Left hindlimb (tissue), 1 donor: ENCODE data around the gene MRGPRD.
"Not testable (repeated sequence)": the region's sequence is repeated elsewhere in the genome, so short reads cannot be mapped to it uniquely, and the experiment has no call there.

Experiments
- DNase-seq: peaks from one replicate; pipeline ENCODE4 v3.0.0-alpha.2; 2018

Gene MRGPRD

GRCh38 chr11:69005631-69006368 lies 25.0 kb upstream of the MRGPRD start:
- DNase-seq: no peak

DNA sequence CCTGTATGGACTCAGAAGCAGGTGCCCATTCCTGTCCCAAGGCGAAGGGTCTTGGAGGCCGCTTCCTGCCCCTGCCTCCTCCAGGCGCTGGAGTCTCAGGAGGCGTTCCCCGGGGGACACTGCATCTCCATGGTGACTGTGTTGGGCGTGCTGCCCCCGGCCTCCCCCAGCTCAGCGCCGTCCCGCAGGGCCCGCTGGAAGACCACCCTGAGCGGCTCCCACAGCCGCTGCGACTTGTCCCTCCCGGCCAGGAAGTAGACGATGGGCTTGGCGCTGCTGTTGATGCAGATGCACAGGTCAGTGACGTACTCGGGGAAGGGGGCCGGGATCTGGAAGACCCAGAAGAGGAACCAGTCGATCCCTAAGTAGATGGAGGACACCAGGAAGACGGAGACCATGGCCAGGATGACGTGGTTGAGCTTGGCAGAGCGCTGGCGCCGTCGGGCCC lies 24.4 kb upstream of the MRGPRD start:
- DNase-seq: no peak

DNA sequence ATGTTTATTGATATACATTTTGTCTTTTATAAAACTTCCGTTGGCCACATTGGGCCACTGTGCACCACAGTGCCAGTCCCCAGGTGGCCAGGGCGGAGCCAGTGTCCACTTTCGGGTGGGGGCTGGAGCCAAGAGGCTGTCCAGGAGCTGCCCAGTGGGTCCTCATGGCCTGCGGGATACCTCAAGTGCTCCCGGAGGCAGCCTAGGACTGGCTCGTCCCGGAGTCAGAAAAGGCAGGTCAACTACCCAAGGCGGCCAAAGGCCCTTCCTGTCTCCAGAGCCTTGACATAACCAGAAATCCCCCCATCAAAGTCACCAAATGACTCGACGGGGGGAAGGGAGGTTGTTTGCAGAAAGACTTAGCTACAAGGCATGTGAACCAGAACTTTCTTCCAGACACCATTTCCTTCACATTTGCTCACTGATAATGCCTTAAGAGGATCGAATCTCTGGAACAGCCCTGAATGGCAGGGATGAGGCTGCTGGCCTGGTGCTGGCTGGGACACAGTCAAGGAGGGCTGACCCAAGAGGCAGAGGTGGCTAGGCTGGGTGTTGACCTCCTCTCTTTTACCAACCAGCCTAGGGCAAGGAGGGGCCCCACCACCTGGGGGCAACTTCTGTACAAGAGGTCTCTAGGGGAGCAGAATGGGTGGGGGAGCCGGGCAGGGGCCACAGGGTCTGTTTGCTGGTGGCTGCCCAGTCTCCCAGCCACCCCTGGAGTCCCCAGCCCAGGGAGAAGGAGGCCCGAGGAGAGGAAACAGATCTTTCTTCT lies 23.8 kb upstream of the MRGPRD start:
- DNase-seq: no peak

- DNase-seq: no peak
These were observed 23.1 kb upstream of the MRGPRD start for GRCh38 chr11:69003866-69004367.

- no peak for DNase-seq
These were observed 22.6 kb upstream of the MRGPRD start for GRCh38 chr11:69003301-69003865.

DNA sequence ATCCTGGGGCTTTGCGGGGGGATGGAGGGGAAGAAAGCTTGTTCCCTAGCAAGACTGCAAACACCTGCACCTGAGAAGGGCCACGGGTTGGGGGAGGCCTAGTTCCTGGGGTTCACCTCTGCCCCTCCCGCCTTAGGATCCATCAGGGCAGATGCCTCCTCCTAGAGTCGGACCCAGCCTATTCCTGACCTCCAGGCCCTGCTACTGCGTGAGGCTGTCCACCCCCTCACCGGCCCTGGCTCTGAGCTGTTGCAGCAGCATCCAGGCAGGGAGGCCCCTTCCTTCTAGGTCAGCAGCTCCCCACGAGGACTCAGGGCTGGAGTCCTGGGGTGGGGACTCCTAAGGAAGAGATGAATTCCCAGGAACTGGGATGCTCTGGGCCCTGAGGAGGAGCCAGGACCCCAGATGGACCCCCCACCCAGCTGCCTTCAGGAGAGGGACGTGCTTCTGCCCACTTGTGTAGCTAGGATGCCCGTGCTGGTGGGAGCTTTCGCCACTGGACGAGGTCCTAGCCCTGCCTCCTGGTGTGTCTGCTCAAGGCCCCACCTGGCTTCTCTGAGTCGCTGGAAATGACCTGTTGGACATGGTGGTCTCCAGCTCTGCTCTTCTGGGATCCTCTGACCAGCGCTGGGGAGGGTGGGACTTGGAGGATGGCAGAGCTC lies 21.9 kb upstream of the MRGPRD start:
- no peak for DNase-seq

DNA sequence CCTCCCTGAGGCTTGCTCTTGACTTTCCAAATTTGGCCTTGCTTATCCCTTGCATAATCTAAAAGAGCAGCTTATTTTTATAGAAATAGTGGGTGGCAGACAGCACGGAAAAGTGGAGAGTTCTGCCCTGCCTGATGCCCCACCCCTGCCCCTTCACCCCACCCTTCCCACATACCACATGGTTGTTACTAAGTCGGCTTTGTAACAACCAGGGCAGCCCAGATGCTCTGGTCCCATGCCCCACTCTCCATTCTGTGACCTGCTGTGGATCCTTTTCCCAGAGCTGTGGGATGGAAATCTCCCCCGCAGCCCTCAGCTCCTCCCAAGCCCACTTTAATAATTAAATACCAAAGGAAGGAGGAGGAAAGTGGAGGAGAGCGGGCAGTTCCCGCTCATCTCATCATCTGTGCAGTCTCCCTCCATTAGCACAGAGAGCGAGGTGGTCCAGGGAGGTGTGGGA lies 21.4 kb upstream of the MRGPRD start:
- no peak for DNase-seq

DNA sequence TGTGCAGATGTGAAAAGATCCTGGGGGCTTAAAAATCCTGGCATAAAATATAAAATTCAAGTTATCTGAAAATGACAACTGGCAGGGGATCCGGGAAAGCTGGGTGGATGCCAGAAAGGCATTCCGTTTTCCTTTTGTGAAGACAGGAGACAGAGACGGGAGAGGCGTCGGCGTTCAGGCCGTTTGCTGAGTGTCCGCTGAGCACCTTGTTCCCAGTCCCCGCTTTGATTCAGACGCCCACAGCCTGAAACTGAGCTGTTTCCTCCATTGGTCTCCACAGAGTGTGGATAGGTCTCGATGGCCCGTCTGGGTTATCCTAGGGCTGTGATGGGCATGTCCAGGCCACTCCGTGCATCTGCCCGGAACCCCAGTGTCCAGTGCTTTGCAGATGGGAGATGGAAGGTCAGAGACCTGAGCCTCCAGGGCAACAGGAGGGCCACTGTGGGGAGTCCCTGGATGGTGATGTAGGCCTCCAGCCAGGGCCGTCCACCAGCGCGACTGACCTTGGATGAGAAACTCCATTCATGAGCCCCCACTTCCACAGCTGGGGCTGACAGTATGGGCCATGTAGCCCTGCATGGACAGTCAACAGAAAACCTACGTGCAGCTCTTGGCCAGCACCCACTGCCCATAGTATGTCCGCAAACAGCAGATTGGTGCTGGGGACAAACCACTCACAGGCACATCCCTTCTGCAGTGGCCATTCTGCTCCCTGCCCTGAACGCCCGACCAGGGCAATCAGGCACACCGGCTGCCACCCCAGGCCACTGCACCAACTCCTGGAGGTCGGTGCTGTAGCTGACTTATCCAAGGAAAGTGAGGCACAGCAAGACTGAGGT lies 20.7 kb upstream of the MRGPRD start:
- DNase-seq: no peak

- DNase-seq: peak; percentile 82
These were observed 20.1 kb upstream of the MRGPRD start for GRCh38 chr11:69000831-69001242.

DNA sequence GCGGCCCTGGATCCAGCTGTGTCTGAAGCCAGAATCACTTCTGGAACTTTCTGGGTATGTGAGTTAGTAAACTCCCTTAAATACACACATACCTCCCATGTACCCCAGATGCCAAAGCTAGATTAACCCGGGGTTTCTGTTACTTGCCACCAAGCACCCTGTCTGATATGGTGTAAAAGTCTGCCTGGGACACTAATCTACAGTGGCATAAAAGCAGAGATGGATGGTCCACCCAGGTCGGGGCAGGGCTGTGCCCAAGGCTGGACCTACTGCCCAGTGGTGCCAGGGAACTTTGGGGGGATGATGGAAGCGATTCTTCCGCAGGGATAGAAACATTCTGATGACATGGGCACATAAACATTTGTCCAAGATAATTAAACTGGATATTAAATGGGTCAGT lies 19.6 kb upstream of the MRGPRD start:
- DNase-seq: no peak

DNA sequence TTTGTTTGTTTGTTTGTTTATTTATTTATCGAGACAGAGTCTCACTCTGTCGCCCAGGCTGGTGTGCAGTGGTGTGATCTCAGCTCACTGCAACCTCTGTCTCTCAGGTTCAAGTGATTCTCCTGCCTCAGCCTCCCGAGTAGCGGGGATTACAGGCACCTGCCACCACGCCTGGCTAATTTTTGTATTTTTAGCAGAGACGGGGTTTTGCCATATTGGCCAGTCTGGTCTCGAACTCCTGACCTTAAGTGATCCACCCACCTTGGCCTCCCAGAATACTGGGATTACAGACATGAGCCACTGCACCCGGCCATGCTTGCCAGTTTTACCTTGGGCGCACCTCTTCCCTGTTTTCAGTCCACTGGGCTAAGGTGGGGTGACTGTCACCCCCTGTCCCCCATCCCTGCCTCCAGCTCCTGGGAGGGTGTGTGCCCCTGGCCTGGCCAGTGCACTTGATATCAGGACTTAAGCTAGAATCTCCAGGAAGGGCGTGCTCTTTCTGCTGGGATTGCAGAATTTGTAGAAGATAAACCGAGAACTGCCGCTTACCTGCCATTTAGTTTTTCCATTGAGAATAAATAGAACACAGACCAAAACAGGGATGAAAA lies 19.1 kb upstream of the MRGPRD start:
- not testable (repeated sequence) for DNase-seq

- DNase-seq: no peak
These were observed 18.4 kb upstream of the MRGPRD start for GRCh38 chr11:68999093-68999747.

GRCh38 chr11:68998390-68998911 lies 17.7 kb upstream of the MRGPRD start:
- DNase-seq: no peak

DNA sequence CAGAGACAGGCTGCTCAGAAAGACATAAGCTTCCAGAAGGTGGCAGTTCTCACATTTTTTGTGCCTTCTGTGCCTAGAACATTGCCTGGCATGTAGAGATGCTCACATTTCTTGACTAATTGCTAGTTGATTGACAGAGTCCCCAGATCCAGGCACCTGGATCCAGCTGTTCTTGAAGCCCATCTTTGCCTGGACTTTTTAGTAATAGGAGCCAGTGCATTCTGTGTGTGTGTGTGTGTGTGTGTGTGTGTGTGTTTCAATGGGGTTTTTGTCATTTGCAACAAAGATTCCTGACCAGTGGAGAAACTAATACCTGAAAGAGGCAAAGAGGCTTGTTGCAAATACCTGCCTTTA lies 17.2 kb upstream of the MRGPRD start:
- peak; percentile 20 for DNase-seq

- DNase-seq: no peak
These were observed 16.6 kb upstream of the MRGPRD start for GRCh38 chr11:68997124-68997994.

DNA sequence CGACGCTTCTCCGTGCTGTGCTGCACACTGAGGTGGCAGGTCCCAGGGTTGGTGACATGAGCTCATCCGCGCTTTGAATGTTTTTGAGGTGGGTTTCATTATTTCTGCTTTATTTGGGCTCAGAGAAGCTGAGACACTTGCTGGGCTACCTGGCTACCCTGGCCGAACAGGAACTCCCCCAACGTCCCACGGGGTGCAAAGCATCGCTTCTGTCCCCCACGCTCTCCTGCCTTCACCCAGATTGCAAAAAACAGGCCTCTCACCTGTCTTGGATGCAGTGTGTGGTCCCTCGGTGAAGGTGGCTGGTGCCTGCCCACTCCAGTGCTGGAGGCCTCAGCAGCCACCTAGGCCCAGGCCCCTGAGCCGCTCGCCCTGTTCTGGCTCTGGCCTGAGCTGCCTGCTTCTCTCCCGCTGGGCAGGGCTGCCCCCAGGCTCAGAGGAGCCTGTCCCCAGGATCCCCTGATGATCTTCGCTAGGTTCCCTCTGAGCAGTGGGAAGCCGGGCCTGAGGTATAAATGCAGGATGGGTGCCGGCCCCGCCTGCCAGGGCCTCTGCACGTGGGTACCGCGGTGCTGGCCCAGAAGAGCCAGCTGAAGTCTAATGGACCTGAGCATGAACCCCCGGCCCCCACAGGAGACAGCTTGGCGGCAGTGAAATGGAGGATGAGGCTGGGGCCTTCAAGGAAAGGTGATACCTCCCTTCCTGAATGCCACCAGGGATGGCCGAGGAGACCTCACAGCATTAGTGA lies 15.8 kb upstream of the MRGPRD start:
- DNase-seq: no peak

DNA sequence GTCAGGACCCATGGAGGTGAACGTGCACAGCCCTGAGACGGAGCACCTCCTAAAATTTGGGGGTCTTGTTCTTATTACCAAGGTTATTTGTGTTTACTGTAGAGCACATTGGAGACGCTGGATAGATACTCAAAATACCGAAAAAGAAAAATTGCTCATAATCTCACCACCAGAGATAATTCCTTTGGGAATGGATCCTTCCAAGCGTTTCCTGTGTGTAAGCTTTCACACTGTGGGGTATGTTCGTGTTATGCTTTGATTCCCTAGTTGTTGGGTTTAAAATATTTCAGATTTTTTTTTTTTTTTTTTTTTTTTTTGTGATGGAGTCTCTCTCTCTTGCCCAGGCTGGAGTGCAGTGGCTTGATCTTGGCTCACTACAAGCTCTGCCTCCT lies 14.1 kb upstream of the MRGPRD start:
- DNase-seq: no peak

- DNase-seq: peak; percentile 16
These were observed 13.5 kb upstream of the MRGPRD start for GRCh38 chr11:68994161-68994893.
